GM19455 (cell line): ENCODE data around the gene METTL2B.

Source experiments
- ATAC-seq: cut with Tn5 transposase; IDR thresholded peaks from one replicate; pipeline ENCODE4 v1.9.1; 2021; ENCODE audit not compliant: unreplicated experiment

Gene METTL2B

GRCh38 chr7:128476402-128477335 lies at the start of gene METTL2B:
TSS of gene METTL2B (plus strand) at chr7:128476748. CDS start at chr7:128476766, 18 bp downstream.
- peak; percentile 95 for ATAC-seq

GRCh38 chr7:128427289-128427891 lies 49.2 kb upstream of the METTL2B start:
- ATAC-seq, result no peak

GRCh38 chr7:128430207-128430606 lies 46.3 kb upstream of the METTL2B start:
- no peak for ATAC-seq

- ATAC-seq, result no peak
Measured at GRCh38 chr7:128431221-128431620, 45.3 kb upstream of the METTL2B start.

- no peak for ATAC-seq
Measured at GRCh38 chr7:128431754-128432153, 44.8 kb upstream of the METTL2B start.

- no peak for ATAC-seq
Measured at GRCh38 chr7:128434413-128435326, 41.9 kb upstream of the METTL2B start.

GRCh38 chr7:128435327-128435686 lies 41.2 kb upstream of the METTL2B start:
- ATAC-seq, result no peak

GRCh38 chr7:128437426-128438332 lies 38.9 kb upstream of the METTL2B start:
- peak; percentile 63 for ATAC-seq

GRCh38 chr7:128442356-128442755 lies 34.2 kb upstream of the METTL2B start:
- no peak for ATAC-seq

GRCh38 chr7:128443831-128444600 lies 32.5 kb upstream of the METTL2B start:
- no peak for ATAC-seq

- no peak for ATAC-seq
Measured at GRCh38 chr7:128446306-128446705, 30.2 kb upstream of the METTL2B start.

GRCh38 chr7:128447941-128448564 lies 28.5 kb upstream of the METTL2B start:
- ATAC-seq, result no peak

GRCh38 chr7:128448751-128449302 lies 27.7 kb upstream of the METTL2B start:
- ATAC-seq, result no peak

- ATAC-seq, result no peak
Measured at GRCh38 chr7:128450409-128450808, 26.1 kb upstream of the METTL2B start.

- no peak for ATAC-seq
Measured at GRCh38 chr7:128450913-128451312, 25.6 kb upstream of the METTL2B start.

- ATAC-seq, result no peak
Measured at GRCh38 chr7:128452552-128452951, 24.0 kb upstream of the METTL2B start.

- ATAC-seq, result no peak
Measured at GRCh38 chr7:128453836-128454804, 22.4 kb upstream of the METTL2B start.
